GM12872 (cell line): ENCODE results near the gene NIPBL.

Source experiments
- TF ChIP-seq, protein P1 (sequence below): IDR thresholded peaks from 3 replicates; pipeline ENCODE4 v1.5.1; 2011; ENCODE audit warnings: low read depth, mild to moderate bottlenecking, low read length, moderate library complexity; ENCODE audit not compliant: insufficient read depth

NIPBL gene

GRCh38 chr5:37055383-37055990 is 178.9 kb downstream of the NIPBL start:
- TF ChIP-seq, protein P1, sequence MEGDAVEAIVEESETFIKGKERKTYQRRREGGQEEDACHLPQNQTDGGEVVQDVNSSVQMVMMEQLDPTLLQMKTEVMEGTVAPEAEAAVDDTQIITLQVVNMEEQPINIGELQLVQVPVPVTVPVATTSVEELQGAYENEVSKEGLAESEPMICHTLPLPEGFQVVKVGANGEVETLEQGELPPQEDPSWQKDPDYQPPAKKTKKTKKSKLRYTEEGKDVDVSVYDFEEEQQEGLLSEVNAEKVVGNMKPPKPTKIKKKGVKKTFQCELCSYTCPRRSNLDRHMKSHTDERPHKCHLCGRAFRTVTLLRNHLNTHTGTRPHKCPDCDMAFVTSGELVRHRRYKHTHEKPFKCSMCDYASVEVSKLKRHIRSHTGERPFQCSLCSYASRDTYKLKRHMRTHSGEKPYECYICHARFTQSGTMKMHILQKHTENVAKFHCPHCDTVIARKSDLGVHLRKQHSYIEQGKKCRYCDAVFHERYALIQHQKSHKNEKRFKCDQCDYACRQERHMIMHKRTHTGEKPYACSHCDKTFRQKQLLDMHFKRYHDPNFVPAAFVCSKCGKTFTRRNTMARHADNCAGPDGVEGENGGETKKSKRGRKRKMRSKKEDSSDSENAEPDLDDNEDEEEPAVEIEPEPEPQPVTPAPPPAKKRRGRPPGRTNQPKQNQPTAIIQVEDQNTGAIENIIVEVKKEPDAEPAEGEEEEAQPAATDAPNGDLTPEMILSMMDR, result no peak

DNA sequence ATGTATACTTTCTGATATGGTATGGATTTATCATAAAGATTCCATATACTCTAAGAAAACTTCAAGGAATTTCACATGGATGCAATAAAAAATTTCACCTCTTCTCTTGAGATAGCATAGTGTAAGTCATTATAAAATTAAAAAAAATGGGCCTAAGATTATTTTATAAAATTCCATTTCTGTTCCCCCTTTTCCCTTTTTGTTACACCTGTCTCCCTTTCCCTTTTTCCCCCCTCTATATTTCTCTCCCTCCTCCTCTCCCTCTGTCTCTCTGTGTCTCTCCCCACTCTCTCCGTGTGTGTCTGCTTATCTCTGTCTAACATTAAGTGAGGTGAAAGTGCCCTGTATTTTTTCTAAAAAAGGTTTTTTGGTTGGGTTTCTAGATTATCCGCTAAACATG is 180.2 kb downstream of the NIPBL start:
- TF ChIP-seq, protein P1, result no peak

GRCh38 chr5:37060030-37060429 is 183.5 kb downstream of the NIPBL start:
- TF ChIP-seq, protein P1, result no peak

- TF ChIP-seq, protein P1, result no peak
These were observed 187.2 kb downstream of the NIPBL start for GRCh38 chr5:37063739-37064138.

DNA sequence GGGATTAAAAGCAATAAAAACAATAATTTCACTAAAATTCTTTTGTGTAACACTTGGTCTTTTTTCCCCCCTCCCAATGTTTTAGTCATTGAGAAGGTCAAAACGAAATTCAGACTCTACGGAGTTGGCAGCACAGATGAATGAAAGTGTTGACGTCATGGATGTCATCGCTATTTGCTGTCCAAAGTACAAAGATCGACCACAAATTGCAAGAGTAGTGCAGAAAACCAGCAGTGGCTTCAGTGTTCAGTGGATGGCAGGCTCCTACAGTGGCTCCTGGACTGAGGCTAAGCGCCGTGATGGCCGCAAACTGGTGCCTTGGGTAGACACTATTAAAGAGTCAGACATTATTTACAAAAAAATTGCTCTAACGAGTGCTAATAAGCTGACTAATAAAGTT is 187.9 kb downstream of the NIPBL start:
- TF ChIP-seq, protein P1, result no peak

- TF ChIP-seq, protein P1, result no peak
These were observed 194.9 kb downstream of the NIPBL start for GRCh38 chr5:37071487-37071886.

GRCh38 chr5:37071901-37072581 is 195.5 kb downstream of the NIPBL start:
- TF ChIP-seq, protein P1, result no peak
